SU-DHL-6 (cell line): ENCODE measurements around the gene UNC119.

Experiments used
- H2AFZ ChIP-seq: fragments of 200-600 bp; sonication (generic); 2 replicates; pipeline ENCODE4 v1.6.1; 2014; ENCODE audit warnings: low read depth, mild to moderate bottlenecking, moderate library complexity, mixed read lengths, antibody characterized with exemption, low read length; ENCODE audit not compliant: severe bottlenecking
- H3F3A ChIP-seq: fragments of 200-600 bp; shearing (Covaris generic); 2 replicates; pipeline ENCODE4 v1.6.0; 2016; ENCODE audit warnings: antibody characterized with exemption, mild to moderate bottlenecking; ENCODE audit not compliant: insufficient read depth
- H3K27ac ChIP-seq: fragments of 200-600 bp; sonication (generic); 2 replicates; pipeline ENCODE4 v1.5.1; 2016; ENCODE audit warnings: low read depth, mild to moderate bottlenecking, low read length, moderate library complexity, mixed read lengths
- H3K27me3 ChIP-seq: fragments of 200-600 bp; sonication (generic), shearing (Covaris generic); 2 replicates; pipeline ENCODE4 v1.6.0; 2014; ENCODE audit warnings: mild to moderate bottlenecking, low read length
- H3K36me3 ChIP-seq: fragments of 200-600 bp; sonication (generic); 2 replicates; pipeline ENCODE4 v1.6.1; 2014; ENCODE audit warnings: mild to moderate bottlenecking, low read length, mixed read lengths
- H3K4me2 ChIP-seq: fragments of 300-600, 200-600 bp; shearing (Covaris generic), sonication (generic); 2 replicates; pipeline ENCODE4 v1.6.0; 2014; ENCODE audit warnings: low read length, low read depth, mild to moderate bottlenecking; ENCODE audit not compliant: poor library complexity, severe bottlenecking
- H3K4me3 ChIP-seq: fragments of 200-600 bp; sonication (generic); 2 replicates; pipeline ENCODE4 v1.5.1; 2014; ENCODE audit warnings: antibody characterized with exemption, low read length, mild to moderate bottlenecking, mixed read lengths; ENCODE audit not compliant: insufficient read depth, poor library complexity, severe bottlenecking
- H3K79me2 ChIP-seq: fragments of 200-600 bp; sonication (generic); 2 replicates; pipeline ENCODE4 v1.6.1; 2014; ENCODE audit warnings: mild to moderate bottlenecking, low read length, moderate library complexity; ENCODE audit not compliant: insufficient read depth
- H3K9ac ChIP-seq: fragments of 200-600 bp; sonication (generic); 2 replicates; pipeline ENCODE4 v1.7.0; 2014; ENCODE audit warnings: mild to moderate bottlenecking, low read length
- H3K9me2 ChIP-seq: fragments of 200-600 bp; sonication (generic); replicated peaks from 2 replicates; pipeline ENCODE4 v1.6.1; 2014; ENCODE audit warnings: low read length; ENCODE audit not compliant: insufficient read depth
- H3K9me3 ChIP-seq: fragments of 200-600 bp; sonication (generic); 2 replicates; pipeline ENCODE4 v1.6.1; 2014; ENCODE audit warnings: low read length, mixed read lengths; ENCODE audit not compliant: insufficient read depth
- H4K20me1 ChIP-seq: fragments of 200-600 bp; sonication (generic); 2 replicates; pipeline ENCODE4 v1.6.1; 2014; ENCODE audit warnings: low read depth, mild to moderate bottlenecking, antibody characterized with exemption, low read length, moderate library complexity, mixed read lengths
- CTCF ChIP-seq: fragments of 200-600 bp; sonication (generic); IDR thresholded peaks from one replicate; pipeline ENCODE4 v1.5.1; 2017; ENCODE audit warnings: antibody characterized with exemption, mild to moderate bottlenecking, low read length, moderate library complexity; ENCODE audit not compliant: insufficient read depth, poor library complexity, severe bottlenecking
- EZH2phosphoT487 ChIP-seq: fragments of 200-600 bp; sonication (generic), shearing (Covaris generic); conservative IDR thresholded peaks from 2 replicates; pipeline ENCODE4 v1.6.1; 2018; ENCODE audit warnings: mild to moderate bottlenecking, antibody characterized with exemption, low read length, moderate library complexity, mixed read lengths

The UNC119 gene

GRCh38 chr17:28598389-28598788 is 46.0 kb upstream of the UNC119 start:
- no peaks in the 10 kb centered on the region for H3K27me3 ChIP-seq
- peak overlapping the region; percentile 90 for H2AFZ ChIP-seq
- TF ChIP-seq CTCF (no peak), EZH2phosphoT487 (no peak)

GRCh38 chr17:28597606-28598383 is 45.4 kb upstream of the UNC119 start:
- H3F3A ChIP-seq = peaks cover 17% of the 10 kb centered on the region
- H2AFZ ChIP-seq = peak overlapping the region; percentile 90
- peaks cover 8% of the 10 kb centered on the region; the same call in 1 of the 2 replicates for H3K36me3 ChIP-seq
- TF ChIP-seq CTCF (no peak), EZH2phosphoT487 (no peak)
- peak overlapping the region; percentile 77 for H3K27ac ChIP-seq
- no peaks in the 10 kb centered on the region for H3K27me3 ChIP-seq
- no peaks in the 10 kb centered on the region for H3K9me3 ChIP-seq
- peaks cover 5% of the 10 kb centered on the region; the same call in 1 of the 2 replicates for H4K20me1 ChIP-seq
- H3K9me2 ChIP-seq = no peaks in the 10 kb centered on the region
- peaks cover 41% of the 10 kb centered on the region for H3K79me2 ChIP-seq
- H3K9ac ChIP-seq = peak overlapping the region; percentile 88
- H3K4me2 ChIP-seq = peak overlapping the region; percentile 83
- H3K4me3 ChIP-seq = peak overlapping the region; percentile 91

More at GRCh38 chr17:28598389-28598788, 46.0 kb upstream of the UNC119 start:
- Histone ChIP-seq H3K79me2 (peaks cover 36% of the 10 kb centered on the region), H3K9me2 (no peaks in the 10 kb centered on the region), H3K36me3 (peaks cover 3% of the 10 kb centered on the region; the same call in 1 of the 2 replicates), H3K9ac (peak overlapping the region; percentile 88), H3K27ac (peak overlapping the region; percentile 77), H4K20me1 (peaks cover 5% of the 10 kb centered on the region; the same call in 1 of the 2 replicates), H3K9me3 (no peaks in the 10 kb centered on the region), H3F3A (peaks cover 17% of the 10 kb centered on the region), H3K4me3 (peak overlapping the region; percentile 91), H3K4me2 (peak overlapping the region; percentile 83)

GRCh38 chr17:28592260-28592659 is 39.8 kb upstream of the UNC119 start:
- no peaks in the 10 kb centered on the region for H3K9me2 ChIP-seq
- peaks cover 43% of the 10 kb centered on the region for H3K79me2 ChIP-seq
- H3K36me3 ChIP-seq = peaks cover 46% of the 10 kb centered on the region
- TF ChIP-seq CTCF (no peak), EZH2phosphoT487 (no peak)
- H3F3A ChIP-seq = peaks cover 5% of the 10 kb centered on the region; the same call in 1 of the 2 replicates
- no peaks in the 10 kb centered on the region for H3K9me3 ChIP-seq
- no peaks in the 10 kb centered on the region for H3K27me3 ChIP-seq
- no peak overlapping the region for H3K27ac ChIP-seq
- H4K20me1 ChIP-seq = peaks cover 5% of the 10 kb centered on the region; the same call in 1 of the 2 replicates
- no peak overlapping the region for H3K9ac ChIP-seq
- no peak overlapping the region for H3K4me2 ChIP-seq
- H3K4me3 ChIP-seq = no peak overlapping the region
- no peak overlapping the region for H2AFZ ChIP-seq
